ELF-1 (cell line): ENCODE measurements around the gene PARP3.

Source experiments
- DNase-seq: peaks from one replicate; pipeline ENCODE4 v3.0.0-alpha.2; 2016; ENCODE audit warnings: low read depth, low spot score

Gene PARP3

GRCh38 chr3:51948016-51948580 lies 5.9 kb downstream of the PARP3 start:
- DNase-seq: no peak

GRCh38 chr3:51949121-51949520 lies 7.0 kb downstream of the PARP3 start:
- DNase-seq: no peak

- no peak for DNase-seq
Measured at GRCh38 chr3:51950899-51951298, 8.7 kb downstream of the PARP3 start.

GRCh38 chr3:51953445-51953844 lies 11.3 kb downstream of the PARP3 start:
- DNase-seq: no peak

GRCh38 chr3:51954105-51954504 lies 11.9 kb downstream of the PARP3 start:
- no peak for DNase-seq

- no peak for DNase-seq
Measured at GRCh38 chr3:51954713-51955112, 12.6 kb downstream of the PARP3 start.

GRCh38 chr3:51955175-51955892 lies 13.2 kb downstream of the PARP3 start, which contains the start of gene GPR62:
Gene GPR62, plus strand, starts transcription at chr3:51955381. Its CDS starts 272 bp downstream, at chr3:51955653.
- DNase-seq: no peak

- peak; percentile 82 for DNase-seq
Measured at GRCh38 chr3:51955893-51956770, 14.0 kb downstream of the PARP3 start.

- DNase-seq: no peak
Measured at GRCh38 chr3:51957520-51958205, 15.5 kb downstream of the PARP3 start.

GRCh38 chr3:51958603-51959521 lies 16.7 kb downstream of the PARP3 start:
- no peak for DNase-seq

GRCh38 chr3:51959651-51960050 lies 17.5 kb downstream of the PARP3 start:
- DNase-seq: no peak

- no peak for DNase-seq
Measured at GRCh38 chr3:51960386-51960785, 18.2 kb downstream of the PARP3 start.

GRCh38 chr3:51961011-51961410 lies 18.8 kb downstream of the PARP3 start:
- no peak for DNase-seq

GRCh38 chr3:51961602-51962569 lies 19.7 kb downstream of the PARP3 start:
- DNase-seq: no peak

GRCh38 chr3:51962854-51963530 lies 20.8 kb downstream of the PARP3 start:
- peak; percentile 40 for DNase-seq

GRCh38 chr3:51963951-51964451 lies 21.8 kb downstream of the PARP3 start:
- DNase-seq: peak; percentile 52

- no peak for DNase-seq
Measured at GRCh38 chr3:51964521-51964920, 22.4 kb downstream of the PARP3 start.

- DNase-seq: no peak
Measured at GRCh38 chr3:51966016-51966415, 23.9 kb downstream of the PARP3 start.

GRCh38 chr3:51966486-51966885 lies 24.3 kb downstream of the PARP3 start:
- DNase-seq: no peak
